GM18498 (cell line): ENCODE measurements around the gene LYPD8.

Experiments
- ATAC-seq: cut with Tn5 transposase; IDR thresholded peaks from one replicate; pipeline ENCODE4 v1.9.1; 2021; ENCODE audit warnings: mild to moderate bottlenecking, moderate library complexity; ENCODE audit not compliant: unreplicated experiment

Gene LYPD8

GRCh38 chr1:248758352-248758751 lies 2.8 kb upstream of the LYPD8 start:
- no peak for ATAC-seq

- ATAC-seq, result no peak
Observed at GRCh38 chr1:248757784-248758195, 2.2 kb upstream of the LYPD8 start.

GRCh38 chr1:248756636-248757035 lies 1.1 kb upstream of the LYPD8 start:
- ATAC-seq, result no peak

GRCh38 chr1:248756151-248756550 lies 592 bp upstream of the LYPD8 start:
- ATAC-seq, result no peak

GRCh38 chr1:248753708-248754280 lies 1.8 kb downstream of the LYPD8 start:
- ATAC-seq, result no peak

- no peak for ATAC-seq
Observed at GRCh38 chr1:248753029-248753594, 2.4 kb downstream of the LYPD8 start.

- ATAC-seq, result no peak
Observed at GRCh38 chr1:248752161-248753028, 3.2 kb downstream of the LYPD8 start.

GRCh38 chr1:248751635-248752034 lies 3.9 kb downstream of the LYPD8 start:
- no peak for ATAC-seq

GRCh38 chr1:248751142-248751541 lies 4.4 kb downstream of the LYPD8 start:
- no peak for ATAC-seq

GRCh38 chr1:248750496-248750895 lies 5.1 kb downstream of the LYPD8 start:
- ATAC-seq, result no peak

GRCh38 chr1:248748211-248748610 lies 7.3 kb downstream of the LYPD8 start:
- no peak for ATAC-seq

GRCh38 chr1:248740876-248741275 lies 14.7 kb downstream of the LYPD8 start:
- ATAC-seq, result no peak

GRCh38 chr1:248739572-248740205 lies 15.9 kb downstream of the LYPD8 start:
- no peak for ATAC-seq

GRCh38 chr1:248737457-248737856 lies 18.1 kb downstream of the LYPD8 start:
- no peak for ATAC-seq

GRCh38 chr1:248736977-248737376 lies 18.6 kb downstream of the LYPD8 start:
- no peak for ATAC-seq

GRCh38 chr1:248733566-248733965 lies 22.0 kb downstream of the LYPD8 start:
- ATAC-seq, result no peak

- ATAC-seq, result no peak
Observed at GRCh38 chr1:248730507-248731335, 24.8 kb downstream of the LYPD8 start.

- no peak for ATAC-seq
Observed at GRCh38 chr1:248714248-248714647, 41.3 kb downstream of the LYPD8 start.

GRCh38 chr1:248710305-248710900 lies 45.2 kb downstream of the LYPD8 start:
- ATAC-seq, result no peak

- ATAC-seq, result no peak
Observed at GRCh38 chr1:248704606-248705005, 51.0 kb downstream of the LYPD8 start.
